GM10266 (cell line): ENCODE measurements around the gene ADCY5.

Experiments used
- DNase-seq: peaks from one replicate; pipeline ENCODE4 v3.0.0; 2012; ENCODE audit errors: extremely low spot score
- CTCF ChIP-seq: IDR thresholded peaks from 2 replicates; pipeline ENCODE4 v1.5.1; 2012; ENCODE audit warnings: mild to moderate bottlenecking, low read depth; ENCODE audit not compliant: control insufficient read depth, insufficient read depth; ENCODE audit errors: missing control alignments

The ADCY5 gene

GRCh38 chr3:123295901-123296250 lies 153.0 kb downstream of the ADCY5 start:
- no peak for DNase-seq
- no peak for TF ChIP-seq CTCF

DNA sequence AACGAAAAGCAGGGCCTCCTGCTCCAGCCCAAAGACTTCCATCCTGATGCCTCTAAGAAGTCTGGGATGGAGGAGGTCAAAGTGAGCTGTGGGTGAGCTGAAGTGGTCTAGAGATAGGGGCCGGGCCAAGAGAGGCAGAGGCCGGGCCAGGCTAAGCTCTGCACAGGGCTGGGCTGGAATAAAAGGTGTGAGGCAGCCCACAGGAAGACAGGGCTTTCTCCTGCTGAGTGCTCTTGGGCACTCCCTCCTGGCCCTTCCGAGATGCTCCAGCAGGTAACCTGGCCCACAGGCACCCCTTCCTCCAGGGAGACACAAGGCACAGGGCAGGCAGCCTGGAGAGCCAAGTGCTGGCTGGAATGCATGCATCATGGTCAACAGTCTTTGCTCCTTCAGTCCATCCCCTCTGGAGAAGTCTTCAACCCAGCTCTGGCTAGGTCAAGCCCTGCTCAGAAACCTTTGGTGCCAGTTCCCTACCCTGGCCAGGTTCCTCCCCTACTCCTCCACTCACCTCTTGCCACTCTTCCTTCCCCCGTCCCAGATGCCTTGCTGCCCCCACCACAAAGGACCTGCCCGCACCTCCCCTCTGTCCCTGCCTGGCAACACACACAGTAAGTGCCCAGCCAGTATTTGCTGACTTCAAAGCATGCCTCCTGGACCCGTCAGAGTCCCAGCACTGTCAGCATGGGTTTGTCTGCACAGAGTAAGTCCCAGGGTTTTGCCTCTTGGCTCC lies 153.6 kb downstream of the ADCY5 start:
- DNase-seq = no peak
- TF ChIP-seq CTCF = no peak

DNA sequence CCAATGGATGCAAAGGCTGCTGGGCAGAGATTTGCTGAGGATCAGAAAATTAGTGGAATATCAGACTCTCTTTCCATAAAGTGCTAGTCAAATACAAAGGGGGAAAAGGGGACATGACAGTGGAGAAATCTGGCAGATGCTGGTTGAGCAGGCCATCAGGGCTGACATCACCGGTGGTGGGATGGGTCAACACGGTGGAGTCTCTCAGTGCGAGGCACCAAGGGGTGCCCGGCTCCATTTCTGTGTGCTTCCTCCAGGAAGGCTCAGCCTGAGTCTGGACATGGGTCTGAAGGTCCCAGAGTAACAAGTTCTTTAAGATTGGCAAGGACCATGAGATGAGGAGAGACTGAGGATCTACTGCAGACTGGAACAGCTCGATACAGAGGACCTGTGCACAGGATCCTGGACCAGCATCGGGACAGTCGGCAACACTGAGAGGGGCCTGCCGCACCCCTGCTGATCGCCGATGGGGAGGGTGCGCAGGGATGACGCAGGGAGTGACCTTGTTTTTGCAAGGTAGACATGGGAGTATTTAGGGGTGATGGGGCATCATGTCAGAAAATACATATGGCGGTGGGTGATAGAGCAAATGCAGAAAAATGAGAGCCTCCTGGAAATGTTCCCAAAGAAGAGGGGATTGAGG lies 154.5 kb downstream of the ADCY5 start:
- DNase-seq = no peak
- no peak for TF ChIP-seq CTCF

DNA sequence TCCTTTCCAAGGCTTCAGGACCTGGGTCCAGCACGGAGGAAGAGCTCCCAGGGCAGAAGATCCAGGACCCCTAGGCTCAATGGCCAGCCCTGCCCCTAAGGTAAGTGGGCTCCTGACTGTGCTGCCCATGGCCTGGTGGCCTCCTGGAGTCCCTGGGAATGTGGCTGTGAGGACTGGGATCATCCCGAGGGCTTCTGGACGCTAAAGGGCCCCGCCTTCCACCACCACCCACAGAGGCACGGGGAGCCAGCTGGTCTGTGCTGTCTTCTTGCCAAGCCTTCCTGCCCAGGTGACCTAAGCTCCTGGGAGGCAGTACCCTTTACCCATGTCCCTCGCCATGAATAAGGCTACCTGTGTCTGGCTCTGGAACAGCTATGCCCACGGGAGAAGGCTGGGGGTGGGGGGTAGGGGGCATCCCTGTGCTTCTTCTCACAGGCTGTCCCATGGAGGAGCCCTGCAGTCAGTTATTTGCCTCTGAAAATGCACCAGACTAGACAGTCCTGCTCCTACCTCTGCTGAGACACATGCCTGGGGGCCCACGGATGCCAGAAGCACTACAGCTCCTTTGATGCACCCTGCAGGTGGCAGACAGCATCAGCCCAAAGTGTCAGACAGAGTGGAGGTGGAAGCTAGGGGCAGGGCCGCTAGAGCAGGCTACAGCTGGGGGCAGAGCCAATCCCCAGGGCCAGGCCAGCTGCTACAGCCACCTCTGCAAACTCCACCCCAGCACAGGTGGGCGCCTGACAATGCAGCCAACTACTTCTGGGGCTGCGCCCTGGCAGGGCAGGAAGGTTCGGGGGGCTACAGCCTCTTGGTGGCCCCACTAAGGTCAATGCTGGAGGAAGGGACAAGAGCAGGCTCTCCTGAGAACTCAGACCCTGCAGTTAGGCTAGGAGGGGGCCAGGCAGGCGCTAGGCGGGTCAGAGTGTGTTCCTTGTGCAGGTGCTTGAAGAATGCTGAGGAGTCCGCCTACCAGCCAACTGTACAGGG lies 156.3 kb downstream of the ADCY5 start:
- no peak for DNase-seq
- no peak for TF ChIP-seq CTCF

DNA sequence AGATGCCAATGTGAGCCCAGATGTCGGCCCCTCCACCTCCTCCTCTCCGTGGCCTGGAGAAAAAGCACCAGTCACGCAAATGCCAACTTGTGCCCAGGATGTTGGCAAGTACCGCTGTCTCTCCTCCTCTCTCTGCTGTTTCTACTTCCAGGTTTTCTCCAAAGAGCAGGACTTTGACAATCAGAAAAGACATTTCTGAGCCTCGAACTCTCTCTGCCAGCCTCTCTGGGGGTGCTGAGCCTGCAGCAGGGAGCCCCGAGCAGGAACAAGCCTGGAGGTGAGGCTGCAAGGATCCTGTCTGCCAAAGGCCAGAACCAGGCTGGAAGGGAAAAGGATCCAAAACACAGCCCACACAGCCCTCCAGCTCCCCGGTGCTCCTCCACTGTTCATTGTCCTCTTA lies 157.5 kb downstream of the ADCY5 start:
- TF ChIP-seq CTCF = no peak
- DNase-seq = no peak

DNA sequence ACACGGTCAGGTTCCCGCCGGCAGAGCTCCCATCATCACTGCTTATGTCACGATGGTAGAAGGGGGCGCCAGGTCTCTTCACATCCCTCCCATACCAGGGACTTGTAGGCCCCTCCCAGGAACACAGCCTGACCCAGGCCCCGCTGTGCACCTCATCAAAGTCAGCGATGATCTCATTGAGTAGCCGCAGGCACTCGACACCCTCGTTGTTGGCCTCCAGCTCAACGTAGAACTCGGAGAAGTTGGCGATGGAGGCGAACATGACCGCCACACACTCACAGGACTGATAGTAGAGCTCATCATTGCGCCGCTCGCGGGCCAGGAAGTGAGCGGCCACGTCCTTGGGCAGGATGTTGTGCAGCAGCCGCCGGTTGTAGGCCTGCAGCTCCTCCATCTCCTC lies 157.9 kb downstream of the ADCY5 start:
- no peak for DNase-seq
- no peak for TF ChIP-seq CTCF
